Endothelial cell of umbilical vein (primary cell): ENCODE data around the gene KBTBD4. TPM values are rescaled to one million over a fixed set of nuclear protein-coding genes. Genes with fewer than 3 reads are reported as not detected.
"Not testable (repeated sequence)": the region's sequence is repeated elsewhere in the genome, so short reads cannot be mapped to it uniquely, and the experiment has no call there.

Experiments used
- BruUV-seq: library from RNA; stranded (reverse); fragments of 400-500 nt; replicated peaks from 2 replicates; lab custom pipeline; 2021; lab: Mats Ljungman, UMichigan
- CTCF ChIA-PET: fragments of 300-600, 350-600 bp; sonication (Branson Sonifier 250); formaldehyde crosslinking; loops from one replicate; lab custom pipeline; 2021; ENCODE audit warnings: antibody characterized with exemption, inconsistent platforms; lab: Charles Lee
- POLR2A ChIA-PET: fragments of 300-600, 350-600 bp; sonication (Branson Sonifier 250); formaldehyde crosslinking; loops from one replicate; lab custom pipeline; 2021; ENCODE audit warnings: antibody characterized with exemption, inconsistent platforms; lab: Charles Lee
- DNase-seq: peaks from one replicate; pipeline ENCODE4 v3.0.0-alpha.2; 2011; ENCODE audit warnings: low read depth, low spot score
- FAIRE-seq: peaks from 2 replicates; lab custom pipeline; 2011; peaks lifted over from hg19 to GRCh38; lab: Jason Lieb, UNC
- H2AFZ ChIP-seq: 2 replicates; pipeline ENCODE4 v1.6.0; 2012; ENCODE audit warnings: low read depth, low read length, control low read depth, inconsistent platforms
- H3K27ac ChIP-seq: 2 replicates; pipeline ENCODE4 v1.5.1; 2011; ENCODE audit warnings: low read depth, mild to moderate bottlenecking, control low read depth, low read length, moderate library complexity; ENCODE audit not compliant: insufficient read depth
- H3K27me3 ChIP-seq, 2 experiments: 2 replicates each; pipeline versions ENCODE4 v1.6.0 to v1.6.1; 2011; ENCODE audit warnings: low read length in 2 of 2, mixed read lengths in 1 of 2; ENCODE audit not compliant: control insufficient read depth in 2 of 2, insufficient read depth in 2 of 2
- H3K36me3 ChIP-seq, 2 experiments: 2 replicates in 1 of 2; 3 replicates in 1 of 2; pipeline ENCODE4 v1.5.1; 2011; ENCODE audit warnings: low read length in 2 of 2, mild to moderate bottlenecking in 1 of 2, moderate library complexity in 1 of 2; ENCODE audit not compliant: control insufficient read depth in 2 of 2, insufficient read depth in 2 of 2; ENCODE audit errors: extremely low read depth in 1 of 2
- H3K4me1 ChIP-seq: 3 replicates; pipeline ENCODE4 v1.5.1; 2011; ENCODE audit warnings: mild to moderate bottlenecking, low read length; ENCODE audit not compliant: control insufficient read depth, insufficient read depth; ENCODE audit errors: extremely low read depth
- H3K4me2 ChIP-seq: 2 replicates; pipeline ENCODE4 v1.6.1; 2011; ENCODE audit warnings: low read length, control low read depth, mixed read lengths; ENCODE audit not compliant: insufficient read depth
- H3K4me3 ChIP-seq, 3 experiments: fragments of 200-600 bp in 1 of 3; sonication (generic), shearing (Covaris generic) in 1 of 3; replicated peaks in 1 of 3; 2 replicates each; pipeline ENCODE4 v1.5.1; 2011 to 2016; ENCODE audit warnings: control low read depth in 3 of 3, low read length in 3 of 3, mild to moderate bottlenecking in 2 of 3, inconsistent platforms in 1 of 3, low read depth in 1 of 3, moderate library complexity in 1 of 3; ENCODE audit not compliant: insufficient read depth in 1 of 3
- H3K79me2 ChIP-seq: 2 replicates; pipeline ENCODE4 v1.6.0; 2012; ENCODE audit warnings: low read length, inconsistent platforms; ENCODE audit not compliant: control insufficient read depth, insufficient read depth
- H3K9ac ChIP-seq: replicated peaks from 2 replicates; pipeline ENCODE3; 2011; ENCODE audit warnings: low read length, control low read depth; ENCODE audit not compliant: insufficient read depth; ENCODE audit errors: extremely low read depth
- H3K9me1 ChIP-seq: replicated peaks from 3 replicates; pipeline ENCODE4 v1.6.0; 2011; ENCODE audit warnings: mild to moderate bottlenecking, low read length; ENCODE audit not compliant: control insufficient read depth, insufficient read depth; ENCODE audit errors: extremely low read depth
- H3K9me3 ChIP-seq: replicated peaks from 2 replicates; pipeline ENCODE4 v1.5.1; 2012; ENCODE audit warnings: low read length, inconsistent platforms; ENCODE audit not compliant: control insufficient read depth, insufficient read depth
- H4K20me1 ChIP-seq: replicated peaks from 2 replicates; pipeline ENCODE3; 2011; ENCODE audit warnings: mild to moderate bottlenecking, low read length; ENCODE audit not compliant: control insufficient read depth, insufficient read depth; ENCODE audit errors: extremely low read depth
- CTCF ChIP-seq, 2 donors: IDR thresholded peaks; 1 replicate in 1 of 2; 2 replicates in 1 of 2; pipeline ENCODE4 v1.5.1; 2011; ENCODE audit warnings: low read length in 2 of 2, mild to moderate bottlenecking in 2 of 2, moderate library complexity in 2 of 2, control low read depth in 1 of 2, inconsistent platforms in 1 of 2, low read depth in 1 of 2; ENCODE audit not compliant: insufficient read depth in 1 of 2; ENCODE audit errors: extremely low read depth in 1 of 2
- EZH2 ChIP-seq: IDR thresholded peaks from 2 replicates; pipeline ENCODE4 v1.6.1; 2012; ENCODE audit warnings: borderline replicate concordance, low read depth, mild to moderate bottlenecking, moderate library complexity, low read length, inconsistent platforms; ENCODE audit not compliant: severe bottlenecking
- FOS ChIP-seq: IDR thresholded peaks from 2 replicates; pipeline ENCODE4 v1.6.1; 2011; ENCODE audit warnings: mild to moderate bottlenecking, low read length, moderate library complexity, borderline replicate concordance; ENCODE audit not compliant: insufficient read depth
- GATA2 ChIP-seq: IDR thresholded peaks from 2 replicates; pipeline ENCODE4 v1.7.0; 2011; ENCODE audit warnings: low read depth, mild to moderate bottlenecking, moderate library complexity, mixed read lengths, low read length; ENCODE audit not compliant: insufficient read length, insufficient read depth
- JUN ChIP-seq: IDR thresholded peaks from 2 replicates; pipeline ENCODE4 v1.6.1; 2011; ENCODE audit warnings: borderline replicate concordance, low read depth; ENCODE audit not compliant: insufficient read length, insufficient read depth
- MAX ChIP-seq: IDR thresholded peaks from 2 replicates; pipeline ENCODE4 v1.6.1; 2011; ENCODE audit not compliant: insufficient read depth, insufficient read length
- MYC ChIP-seq: IDR thresholded peaks from one replicate; pipeline ENCODE4 v1.6.1; 2011; ENCODE audit warnings: mild to moderate bottlenecking, low read depth, low read length
- POLR2A ChIP-seq: IDR thresholded peaks from 2 replicates; pipeline ENCODE4 v1.6.1; 2012; ENCODE audit warnings: low read depth, mild to moderate bottlenecking, control low read depth, low read length
- POLR2AphosphoS5 ChIP-seq: IDR thresholded peaks from 2 replicates; pipeline ENCODE4 v1.6.1; 2012; ENCODE audit warnings: low read depth, mild to moderate bottlenecking, control low read depth, low read length, moderate library complexity; ENCODE audit not compliant: insufficient read depth
- dilution Hi-C: fragments of 300-500 bp; cut with MboI; formaldehyde crosslinking; loops from one replicate; pipeline ENCODE4 v1.15.0; 2019; ENCODE audit warnings: low sequenced_read_pairs; ENCODE audit not compliant: extremely low pct_ligation_motif_present
- intact Hi-C: fragments of 100-400 bp; cut with micrococcal nuclease; formaldehyde crosslinking; loops from one replicate; pipeline ENCODE4 v1.10.0; 2022
- polyA plus RNA-seq, 4 experiments: library from polyadenylated mRNA; depleted of rRNA in 3 of 4; stranded (reverse) in 3 of 4; unstranded in 1 of 4; fragments of >200 nt; gene quantifications; 2 replicates each; pipeline versions ENCODE4 v1.2.1 to v1.2.3, GENCODE V29; 2011 to 2012; ENCODE audit warnings: missing spikeins in 1 of 4
- total RNA-seq: library from RNA; stranded (reverse); gene quantifications from 2 replicates; pipeline ENCODE4 v1.2.3, GENCODE V29; 2021

KBTBD4 gene
- total and polyA plus RNA-seq, 2 donors (not counting 3 experiments of a cell fraction or from before 2014, with no cell fraction given): 16.3 to 23.2 TPM

- FAIRE-seq, H3K27ac ChIP-seq: not testable (repeated sequence)
Measured at GRCh38 chr11:47530721-47531120, 48.0 kb downstream of the KBTBD4 start.

GRCh38 chr11:47529951-47530350, 48.8 kb downstream of the KBTBD4 start:
- ChIA-PET CTCF (interaction anchor here (1.2 kb wide), 1 partner anchor 12 kb away, joined by 3 read pairs; no protein-coding TSS in a partner anchor), POLR2A (no interaction called here)
- Histone ChIP-seq H3K27ac (no peak overlapping the region), H2AFZ (no peak overlapping the region), H3K27me3 (no peaks in the 10 kb centered on the region), H3K4me1 (peaks cover 5% of the 10 kb centered on the region), H3K9me3 (no peaks in the 10 kb centered on the region), H3K36me3 (no peaks in the 10 kb centered on the region), H3K4me2 (no peak overlapping the region), H3K9me1 (no peaks in the 10 kb centered on the region), H3K4me3 (no peak overlapping the region), H3K9ac (no peak overlapping the region), H4K20me1 (peaks cover 10% of the 10 kb centered on the region), H3K79me2 (peaks cover 99% of the 10 kb centered on the region)
- no peak for DNase-seq
- BruUV-seq: no TSS peak
- TF ChIP-seq MYC (no peak), JUN (no peak), POLR2AphosphoS5 (no peak), FOS (no peak), MAX (no peak), CTCF (IDR thresholded peaks at IDR 0.05; ENCODE audit: extremely low read depth in 1 of 2, insufficient read depth in 1 of 2, low read depth in 1 of 2, low read length in 2 of 2) (no peak), POLR2A (no peak), GATA2 (no peak), EZH2 (no peak)
- intact Hi-C loops (no loop called here), dilution Hi-C loops (no loop called here)
- FAIRE-seq: no peak

More at GRCh38 chr11:47530721-47531120, 48.0 kb downstream of the KBTBD4 start:
- H3K4me1 ChIP-seq, H3K4me3 ChIP-seq, H3K9me3 ChIP-seq, POLR2A ChIA-PET, BruUV-seq, H3K4me2 ChIP-seq, H3K36me3 ChIP-seq, H3K9me1 ChIP-seq, H3K27me3 ChIP-seq, H3K9ac ChIP-seq, DNase-seq, H2AFZ ChIP-seq, intact Hi-C loops, H4K20me1 ChIP-seq, dilution Hi-C loops, CTCF ChIA-PET: not testable (repeated sequence)
- peaks cover 99% of the 10 kb centered on the region for H3K79me2 ChIP-seq
